A549 (cell line): ENCODE measurements around the gene CCDC30. TPM values are rescaled to one million over a fixed set of nuclear protein-coding genes. Genes with fewer than 3 reads are reported as not detected.
"Not testable (repeated sequence)": the region's sequence is repeated elsewhere in the genome, so short reads cannot be mapped to it uniquely, and the experiment has no call there.

ENCODE experiments used
- ATAC-seq, 2 experiments: fragments of 200-7000 bp in 1 of 2; fragments of >200 bp in 1 of 2; cut with Nextera tagmentation in 1 of 2; cut with Tn5 transposase in 1 of 2; 3 replicates each; pipeline versions ENCODE4 v1.8.0 to v1.9.1; 2018 to 2020; ENCODE audit warnings: mild to moderate bottlenecking in 1 of 2, moderate library complexity in 1 of 2
- CTCF ChIA-PET: fragments of 300-600 bp; sonication (Branson Sonifier 250); formaldehyde crosslinking; extraction: SDS; loops from one replicate; lab custom pipeline; 2021; ENCODE audit warnings: antibody characterized with exemption, inconsistent platforms; lab: Yijun Ruan, JAX
- POLR2A ChIA-PET: fragments of 350-600 bp; formaldehyde crosslinking; extraction: SDS; loops from one replicate; lab custom pipeline; 2021; ENCODE audit warnings: antibody characterized with exemption, inconsistent platforms; lab: Yijun Ruan, JAX
- DNase-seq, 2 experiments: peaks; one replicate each; pipeline versions ENCODE4 v3.0.0 to v3.0.0-alpha.2; 2011 to 2016; ENCODE audit warnings: low read depth in 1 of 2, low spot score in 1 of 2
- FAIRE-seq: peaks from 2 replicates; lab custom pipeline; 2011; peaks lifted over from hg19 to GRCh38; lab: Jason Lieb, UNC
- H3K27ac ChIP-seq, 2 experiments: fragments of >200 bp; sonication (Bioruptor Twin); formaldehyde crosslinking; 3 replicates each; pipeline ENCODE4 v1.5.1; 2016 to 2017
- H3K4me1 ChIP-seq: fragments of >200 bp; sonication (Bioruptor Twin); formaldehyde crosslinking; 3 replicates; pipeline ENCODE4 v1.6.1; 2016
- H3K4me2 ChIP-seq: fragments of >200 bp; sonication (Bioruptor Twin); formaldehyde crosslinking; 3 replicates; pipeline ENCODE4 v1.6.1; 2016
- H3K4me3 ChIP-seq: fragments of >200 bp; sonication (Bioruptor Twin); formaldehyde crosslinking; 3 replicates; pipeline ENCODE4 v1.5.1; 2016
- H3K9me3 ChIP-seq: fragments of >200 bp; sonication (Bioruptor Twin); formaldehyde crosslinking; 3 replicates; pipeline ENCODE4 v1.6.1; 2016
- EHMT2 ChIP-seq: fragments of 200-600 bp; sonication (generic); IDR thresholded peaks from 2 replicates; pipeline ENCODE4 v1.6.1; 2016; ENCODE audit warnings: antibody characterized with exemption, low read depth, mild to moderate bottlenecking, moderate library complexity
- ELK1 ChIP-seq: fragments of 150-350 bp; IDR thresholded peaks from 2 replicates; pipeline ENCODE4 v1.6.1; 2014; ENCODE audit warnings: low read depth, mild to moderate bottlenecking, low read length
- FOXS1 ChIP-seq: fragments of 250-450 bp; sonication (Bioruptor Pico); IDR thresholded peaks from 2 replicates; pipeline ENCODE4 v1.5.0; 2020; ENCODE audit warnings: mild to moderate bottlenecking, moderate library complexity
- GATA3 ChIP-seq: IDR thresholded peaks from 2 replicates; pipeline ENCODE4 v1.6.1; 2012; ENCODE audit warnings: borderline replicate concordance
- HMGXB4 ChIP-seq: fragments of 250-450 bp; sonication (Bioruptor Pico); IDR thresholded peaks from 2 replicates; pipeline ENCODE4 v1.5.0; 2021; ENCODE audit warnings: mild to moderate bottlenecking, moderate library complexity, borderline replicate concordance
- HOXB5 ChIP-seq: fragments of 250-450 bp; sonication (Bioruptor Pico); IDR thresholded peaks from 2 replicates; pipeline ENCODE4 v1.5.0; 2020; ENCODE audit warnings: mild to moderate bottlenecking, moderate library complexity
- JUN ChIP-seq, 2 experiments: fragments of >200 bp; sonication (Bioruptor Twin); formaldehyde crosslinking; IDR thresholded peaks; 2 replicates in 1 of 2; 3 replicates in 1 of 2; pipeline ENCODE4 v1.6.1; 2016 to 2017
- JUNB ChIP-seq: fragments of >200 bp; sonication (Bioruptor Twin); formaldehyde crosslinking; IDR thresholded peaks from 2 replicates; pipeline ENCODE4 v1.6.1; 2016
- KDM5A ChIP-seq: fragments of 200-600 bp; sonication (generic); IDR thresholded peaks from 2 replicates; pipeline ENCODE4 v1.6.1; 2016; ENCODE audit warnings: antibody characterized with exemption, mild to moderate bottlenecking
- MAZ ChIP-seq: fragments of 150-350 bp; IDR thresholded peaks from 2 replicates; pipeline ENCODE4 v1.6.1; 2014; ENCODE audit warnings: antibody characterized with exemption, low read depth, low read length, borderline replicate concordance
- PHF8 ChIP-seq: fragments of 200-600 bp; sonication (generic); IDR thresholded peaks from 2 replicates; pipeline ENCODE4 v1.6.1; 2016; ENCODE audit warnings: low read depth, mild to moderate bottlenecking, antibody characterized with exemption, moderate library complexity, borderline replicate concordance
- POLR2AphosphoS2 ChIP-seq: conservative IDR thresholded peaks from 2 replicates; pipeline ENCODE4 v1.6.1; 2012; ENCODE audit warnings: low read length, improper control_type of control experiment, inconsistent platforms
- RAD21 ChIP-seq, 2 experiments: fragments of >200 bp in 1 of 2; sonication (Bioruptor Twin) in 1 of 2; formaldehyde crosslinking in 1 of 2; IDR thresholded peaks in 1 of 2; conservative IDR thresholded peaks in 1 of 2; 2 replicates in 1 of 2; 3 replicates in 1 of 2; pipeline ENCODE4 v1.6.1; 2012 to 2018; ENCODE audit warnings: inconsistent platforms in 1 of 2
- RFX5 ChIP-seq: fragments of 450-650 bp; IDR thresholded peaks from 2 replicates; pipeline ENCODE4 v1.7.1; 2014; ENCODE audit warnings: antibody characterized with exemption, mild to moderate bottlenecking, moderate library complexity
- SMC3 ChIP-seq: fragments of >200 bp; sonication (Bioruptor Twin); formaldehyde crosslinking; IDR thresholded peaks from 3 replicates; pipeline ENCODE4 v1.6.1; 2018; ENCODE audit warnings: inconsistent platforms
- SREBF2 ChIP-seq: fragments of 450-650 bp; IDR thresholded peaks from 2 replicates; pipeline ENCODE4 v1.6.1; 2014; ENCODE audit warnings: mild to moderate bottlenecking, moderate library complexity
- TFCP2L1 ChIP-seq: fragments of 250-450 bp; sonication (Bioruptor Pico); IDR thresholded peaks from 2 replicates; pipeline ENCODE4 v1.5.0; 2021; ENCODE audit warnings: mild to moderate bottlenecking
- TP53 ChIP-seq: fragments of 250-450 bp; sonication (Bioruptor Pico); IDR thresholded peaks from 2 replicates; pipeline ENCODE4 v1.5.0; 2021; ENCODE audit warnings: mild to moderate bottlenecking, moderate library complexity
- USF2 ChIP-seq: fragments of 450-650 bp; IDR thresholded peaks from 2 replicates; pipeline ENCODE4 v1.6.1; 2014; ENCODE audit warnings: antibody characterized with exemption
- ZC3H11A ChIP-seq: fragments of 450-650 bp; IDR thresholded peaks from 2 replicates; pipeline ENCODE4 v1.6.1; 2014; ENCODE audit warnings: antibody characterized with exemption, mild to moderate bottlenecking
- WGBS: methylation state at CpG from one replicate; pipeline ENCODE4 v1.1.6; 2017; ENCODE audit errors: missing lambda C conversion rate; 5-methylcytosine and 5-hydroxymethylcytosine counted together
- polyA plus RNA-seq, 4 experiments: library from polyadenylated mRNA; depleted of rRNA in 3 of 4; stranded (reverse); fragments of >200 nt; fragmentation: RNase III in 1 of 4; extraction: RNeasy Plus Mini Kit Qiagen cat#74134 plus additional on column Dnase treatment in 1 of 4; gene quantifications; 2 replicates in 3 of 4; 3 replicates in 1 of 4; pipeline ENCODE4 v1.2.3, GENCODE V29; 2011 to 2017
- TF ChIP-seq, protein P1 (sequence below): fragments of >200 bp; sonication (Bioruptor Twin); formaldehyde crosslinking; IDR thresholded peaks from 3 replicates; pipeline ENCODE4 v1.6.1; 2016

CCDC30 gene
- polyA plus RNA-seq, 2 of the 4 experiments (the other 2 are of a cell fraction): 0.75 to 1.6 TPM

DNA sequence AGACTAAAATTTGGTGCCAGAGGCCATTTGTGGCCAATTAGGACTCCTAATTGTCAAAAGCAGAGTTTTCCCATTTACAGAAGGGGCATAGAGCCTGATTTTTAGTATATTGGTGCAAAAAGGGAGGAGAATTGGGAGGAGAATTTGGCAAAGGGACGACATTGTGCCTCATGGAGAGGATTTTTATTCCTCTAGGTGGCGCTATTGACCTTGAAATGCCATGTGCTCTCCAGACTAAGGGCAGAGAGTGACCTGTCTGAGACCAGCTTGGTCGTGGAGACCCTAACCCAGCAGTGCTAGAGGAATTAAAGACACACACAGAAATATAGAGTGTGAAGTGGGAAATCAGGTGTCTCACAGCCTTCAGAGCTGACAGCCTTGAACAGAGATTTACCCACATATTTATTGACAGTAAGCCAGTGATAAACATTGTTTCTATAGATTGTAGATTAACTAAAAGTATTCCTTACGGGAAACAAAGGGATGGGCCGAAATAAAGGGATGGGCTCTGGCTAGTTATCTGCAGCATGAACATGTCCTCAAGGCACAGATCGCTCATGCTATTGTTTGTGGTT lies 48.6 kb downstream of the CCDC30 start:
- ATAC-seq, FAIRE-seq, CTCF ChIA-PET, H3K27ac ChIP-seq, POLR2A ChIA-PET, H3K4me3 ChIP-seq, H3K4me1 ChIP-seq, H3K9me3 ChIP-seq, H3K4me2 ChIP-seq: not testable (repeated sequence)
- peak in 1 of 2 experiments; percentile 10 for DNase-seq
- TF ChIP-seq RAD21 (conservative IDR thresholded peaks at IDR 0.05 in 1 of 2, IDR thresholded peaks at IDR 0.05 in 1 of 2): 0 out of 5 replicates have a peak, but pooled peaks of 1 of the 2 experiments have one; percentile 18
- 40% methylated on average over 6 of the region's 6 CpGs for WGBS

DNA sequence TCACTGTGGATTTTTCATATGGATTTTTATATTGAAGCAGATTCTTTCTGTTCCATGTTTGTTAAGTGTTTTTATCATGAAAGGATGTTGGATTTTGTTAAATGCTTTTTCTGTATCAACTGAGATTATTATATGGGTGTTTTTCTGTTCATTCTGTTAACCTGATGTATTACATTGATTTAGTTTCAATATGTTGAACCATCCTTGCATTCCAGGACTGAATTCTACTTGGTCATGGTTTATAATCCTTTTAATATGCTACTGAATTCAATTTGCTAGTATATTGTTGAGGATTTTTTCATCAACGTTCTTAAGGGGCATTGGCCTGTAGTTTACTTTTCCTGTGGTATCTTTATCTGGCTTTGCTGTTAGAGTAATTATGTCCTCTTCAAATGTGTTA lies 55.8 kb downstream of the CCDC30 start:
- ChIA-PET POLR2A (no interaction called here), CTCF (no interaction called here)
- TF ChIP-seq MAZ: no peak
- no peak for TF ChIP-seq TP53 (CRISPR knock-in tag)
- no peak for TF ChIP-seq TFCP2L1
- no peak for TF ChIP-seq POLR2AphosphoS2
- no peak for TF ChIP-seq JUN (IDR thresholded peaks at IDR 0.05)
- no peak for TF ChIP-seq SMC3
- no peak for TF ChIP-seq ELK1
- TF ChIP-seq USF2: no peak
- no peak for TF ChIP-seq HMGXB4 (CRISPR knock-in tag)
- TF ChIP-seq GATA3: no peak
- no peak for TF ChIP-seq EHMT2
- TF ChIP-seq, protein P1, sequence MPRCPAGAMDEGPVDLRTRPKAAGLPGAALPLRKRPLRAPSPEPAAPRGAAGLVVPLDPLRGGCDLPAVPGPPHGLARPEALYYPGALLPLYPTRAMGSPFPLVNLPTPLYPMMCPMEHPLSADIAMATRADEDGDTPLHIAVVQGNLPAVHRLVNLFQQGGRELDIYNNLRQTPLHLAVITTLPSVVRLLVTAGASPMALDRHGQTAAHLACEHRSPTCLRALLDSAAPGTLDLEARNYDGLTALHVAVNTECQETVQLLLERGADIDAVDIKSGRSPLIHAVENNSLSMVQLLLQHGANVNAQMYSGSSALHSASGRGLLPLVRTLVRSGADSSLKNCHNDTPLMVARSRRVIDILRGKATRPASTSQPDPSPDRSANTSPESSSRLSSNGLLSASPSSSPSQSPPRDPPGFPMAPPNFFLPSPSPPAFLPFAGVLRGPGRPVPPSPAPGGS: no peak
- no peak for TF ChIP-seq JUNB
- TF ChIP-seq FOXS1 (CRISPR knock-in tag): no peak
- no peak for TF ChIP-seq HOXB5 (CRISPR knock-in tag)
- no peak for TF ChIP-seq KDM5A
- no peak for TF ChIP-seq RFX5
- TF ChIP-seq ZC3H11A: no peak
- no peak for TF ChIP-seq SREBF2
- TF ChIP-seq PHF8: no peak
- Histone ChIP-seq H3K4me2 (no peak overlapping the region), H3K4me3 (no peak overlapping the region), H3K4me1 (no peaks in the 10 kb centered on the region), H3K9me3 (peaks cover 14% of the 10 kb centered on the region; the same call in 2 of the 3 replicates), H3K27ac (no peak overlapping the region)
- no peak for FAIRE-seq
- no peak for DNase-seq
- ATAC-seq: no peak
- 3% methylated on average over 1 of the region's 1 CpG for WGBS
